D721Med (cell line): ENCODE measurements around the gene TRIP10.

Experiments
- DNase-seq: peaks from one replicate; pipeline ENCODE4 v3.0.0; 2011; ENCODE audit warnings: low spot score; ENCODE audit not compliant: insufficient read length
- FAIRE-seq: peaks from 2 replicates; lab custom pipeline; 2011; peaks lifted over from hg19 to GRCh38; lab: Jason Lieb, UNC
- TF ChIP-seq, protein P1 (sequence below): IDR thresholded peaks from 2 replicates; pipeline ENCODE4 v1.5.1; 2012; ENCODE audit warnings: mild to moderate bottlenecking, control low read depth; ENCODE audit not compliant: insufficient read depth; ENCODE audit errors: missing control alignments

Gene TRIP10

DNA sequence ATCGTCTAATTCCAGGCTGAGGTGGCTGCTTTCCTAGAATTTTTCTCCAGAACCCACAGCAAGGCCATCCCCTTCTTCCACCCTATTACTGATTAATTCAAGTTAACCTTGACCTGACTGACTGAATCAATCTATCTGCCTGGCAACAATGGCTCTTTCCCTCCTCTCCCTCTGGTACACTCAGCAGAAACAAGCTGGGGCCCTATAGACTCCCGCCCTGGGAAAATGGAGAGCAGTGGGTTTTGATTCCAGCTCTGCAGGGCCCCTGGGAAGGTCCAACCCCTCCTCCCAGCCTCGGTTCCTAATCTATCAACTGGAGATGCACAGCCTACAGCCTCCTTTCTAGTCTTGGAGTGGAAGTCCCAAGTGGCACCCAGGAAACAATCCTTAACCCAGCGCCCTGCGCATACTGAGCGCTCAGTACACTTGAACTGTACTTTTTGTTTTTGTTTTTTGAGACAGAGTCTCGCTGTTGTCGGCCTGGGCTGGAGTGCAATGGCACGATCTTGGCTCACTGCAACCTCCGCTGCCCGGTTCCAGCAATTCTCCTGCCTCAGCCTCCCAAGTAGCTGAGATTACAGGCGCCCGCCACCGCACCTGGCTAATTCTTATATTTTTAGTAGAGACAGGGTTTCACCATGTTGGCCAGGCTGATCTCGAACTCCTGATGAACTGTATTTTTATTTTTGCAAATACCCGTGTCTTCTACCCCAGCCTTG, 13.8 kb upstream of the TRIP10 start:
- DNase-seq = no peak
- TF ChIP-seq, protein P1, sequence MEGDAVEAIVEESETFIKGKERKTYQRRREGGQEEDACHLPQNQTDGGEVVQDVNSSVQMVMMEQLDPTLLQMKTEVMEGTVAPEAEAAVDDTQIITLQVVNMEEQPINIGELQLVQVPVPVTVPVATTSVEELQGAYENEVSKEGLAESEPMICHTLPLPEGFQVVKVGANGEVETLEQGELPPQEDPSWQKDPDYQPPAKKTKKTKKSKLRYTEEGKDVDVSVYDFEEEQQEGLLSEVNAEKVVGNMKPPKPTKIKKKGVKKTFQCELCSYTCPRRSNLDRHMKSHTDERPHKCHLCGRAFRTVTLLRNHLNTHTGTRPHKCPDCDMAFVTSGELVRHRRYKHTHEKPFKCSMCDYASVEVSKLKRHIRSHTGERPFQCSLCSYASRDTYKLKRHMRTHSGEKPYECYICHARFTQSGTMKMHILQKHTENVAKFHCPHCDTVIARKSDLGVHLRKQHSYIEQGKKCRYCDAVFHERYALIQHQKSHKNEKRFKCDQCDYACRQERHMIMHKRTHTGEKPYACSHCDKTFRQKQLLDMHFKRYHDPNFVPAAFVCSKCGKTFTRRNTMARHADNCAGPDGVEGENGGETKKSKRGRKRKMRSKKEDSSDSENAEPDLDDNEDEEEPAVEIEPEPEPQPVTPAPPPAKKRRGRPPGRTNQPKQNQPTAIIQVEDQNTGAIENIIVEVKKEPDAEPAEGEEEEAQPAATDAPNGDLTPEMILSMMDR = no peak
- no peak for FAIRE-seq

DNA sequence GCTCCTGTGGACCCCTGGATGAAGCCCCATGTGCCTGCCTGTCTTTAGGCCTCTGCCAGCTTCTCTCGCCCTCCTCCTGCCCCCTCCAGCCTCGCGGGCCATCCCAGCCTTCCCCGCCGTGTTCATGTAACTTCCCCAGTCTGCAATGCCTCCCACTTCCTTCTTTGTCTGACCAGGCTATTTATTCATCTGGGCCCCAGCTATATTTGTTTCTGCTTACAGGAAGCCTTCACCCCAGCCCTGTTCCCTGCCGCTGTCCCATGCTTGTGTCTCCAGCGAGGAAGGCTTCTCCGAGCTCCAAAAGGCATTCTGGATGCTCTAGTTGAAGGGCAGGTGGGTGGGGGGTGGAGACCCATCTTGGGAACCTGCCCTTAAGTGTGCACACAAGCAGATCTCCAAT, 11.1 kb upstream of the TRIP10 start:
- DNase-seq (no peak), FAIRE-seq (no peak)

DNA sequence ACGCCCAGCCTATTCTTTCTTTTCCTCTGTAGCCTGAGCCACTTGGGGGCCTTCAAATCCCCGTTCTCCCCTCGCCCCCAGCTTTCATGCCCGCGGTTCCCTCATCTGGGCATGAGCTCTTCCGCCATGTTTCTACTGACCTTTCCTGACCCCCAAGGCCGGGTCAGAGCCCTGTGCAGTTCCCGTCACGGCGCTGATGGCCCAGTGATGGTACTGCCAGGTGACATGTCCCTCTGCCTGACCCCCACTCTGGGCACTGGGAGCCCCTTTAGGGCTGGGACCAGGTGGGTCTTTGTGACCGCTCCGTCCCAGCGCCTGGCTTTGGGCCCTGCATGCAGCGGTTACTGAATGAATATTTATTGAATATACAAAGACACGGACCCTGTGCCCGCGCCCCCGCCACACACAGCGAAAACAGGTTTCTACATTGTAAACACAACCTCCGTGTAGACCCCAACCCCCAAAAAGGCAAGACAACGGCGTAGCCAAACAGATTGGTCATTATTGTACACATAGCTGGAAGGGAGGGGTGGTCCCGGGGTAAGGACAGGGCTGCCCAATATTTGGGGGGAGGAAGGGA, 9.8 kb upstream of the TRIP10 start:
- no peak for FAIRE-seq

More for the DNA sequence above, 11.1 kb upstream of the TRIP10 start:
- TF ChIP-seq, protein P1 = no peak

DNA sequence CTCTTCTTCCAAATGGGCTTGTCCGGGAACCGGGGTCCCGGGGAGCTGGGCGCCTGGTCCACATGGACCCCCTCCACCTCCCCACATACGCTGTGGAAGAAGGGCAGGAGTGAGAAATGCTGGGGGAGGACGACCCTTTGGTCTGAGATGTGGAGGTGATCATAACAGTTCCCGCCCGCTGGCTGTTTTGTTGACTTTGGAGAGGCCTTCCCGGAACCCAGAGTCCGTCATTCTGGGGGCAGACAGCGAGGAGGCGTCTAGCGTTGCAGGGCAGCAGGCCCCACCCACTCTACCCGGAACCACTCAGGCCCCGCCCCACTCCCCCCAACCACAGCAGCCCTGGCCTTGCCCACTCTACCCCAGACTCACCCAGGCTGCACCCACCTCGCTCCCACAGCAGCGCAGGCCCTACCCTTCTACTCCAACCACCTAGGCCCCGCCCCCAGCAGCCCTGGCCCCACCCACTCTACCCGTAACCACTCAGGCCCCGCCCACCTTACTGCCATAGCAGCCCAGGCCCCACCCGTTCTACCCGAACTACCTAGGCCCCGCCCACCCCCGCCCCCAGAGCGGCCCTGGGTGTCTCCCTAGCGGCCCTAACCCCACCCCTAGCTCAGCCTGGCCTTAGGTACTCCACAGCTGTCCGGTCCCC, 9.2 kb upstream of the TRIP10 start:
- TF ChIP-seq, protein P1 = no peak
- DNase-seq (no peak), FAIRE-seq (no peak)

More for the DNA sequence above, 9.8 kb upstream of the TRIP10 start:
- no peak for DNase-seq
- TF ChIP-seq, protein P1 = no peak

DNA sequence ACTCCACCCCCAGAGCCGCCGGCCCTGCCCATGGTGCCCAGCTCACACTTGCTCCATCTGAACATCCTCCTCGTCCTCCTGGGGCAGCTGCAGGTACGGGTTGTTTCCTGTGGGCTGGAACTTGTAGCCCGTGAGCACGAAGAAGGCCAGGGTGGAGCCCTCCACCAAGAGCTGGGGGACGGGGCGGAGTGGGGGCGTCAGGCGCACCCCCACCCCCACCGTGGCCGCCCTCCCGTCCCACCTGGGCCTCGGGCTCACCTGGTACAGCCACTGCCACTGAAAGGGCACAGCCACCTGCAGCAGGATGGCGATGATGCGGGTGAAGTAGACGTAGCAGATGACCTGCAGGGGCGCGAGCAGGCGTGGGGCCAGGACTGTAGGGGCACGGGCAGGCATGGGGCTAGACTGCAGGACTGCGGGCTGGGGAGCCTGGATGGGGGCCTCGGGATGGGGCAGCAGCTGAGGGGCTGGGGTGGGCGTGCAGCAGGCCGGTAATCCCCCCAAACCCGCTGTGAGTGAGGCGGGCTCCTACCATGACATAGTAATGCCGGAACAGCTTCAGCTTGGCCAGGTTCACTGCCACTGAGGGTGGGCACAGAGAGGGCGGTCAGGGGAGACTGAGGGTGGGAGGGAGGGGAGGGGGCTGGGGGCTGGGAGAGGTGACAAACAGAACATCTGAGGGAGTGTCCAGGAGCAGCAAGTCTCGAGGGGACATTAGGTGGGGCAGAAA, 8.4 kb upstream of the TRIP10 start:
- TF ChIP-seq, protein P1 = no peak
- DNase-seq = no peak
- FAIRE-seq = no peak

DNA sequence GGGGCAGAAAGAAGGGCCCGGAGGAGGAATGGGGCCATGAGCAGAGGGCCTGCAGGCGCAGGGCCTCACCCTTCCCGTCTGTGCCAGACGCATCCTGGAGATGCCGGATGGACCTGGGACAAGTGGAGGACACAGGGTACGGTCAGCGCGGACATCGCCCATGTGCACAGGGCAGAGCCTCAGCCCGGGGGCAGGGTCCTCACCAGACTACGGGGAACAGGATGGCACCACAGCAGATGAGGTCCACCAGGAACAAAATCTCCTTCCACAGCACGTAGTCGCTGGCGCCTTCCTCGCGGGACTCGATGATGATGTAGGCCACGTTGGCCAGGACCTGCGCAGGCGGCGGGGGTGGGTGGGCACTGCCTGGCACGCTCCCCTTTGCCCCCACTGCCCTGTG, 7.7 kb upstream of the TRIP10 start:
- no peak for FAIRE-seq
- DNase-seq = no peak
- TF ChIP-seq, protein P1 = no peak
